ENCODE data around the gene SPOCK1.

SPOCK1 gene

DNA sequence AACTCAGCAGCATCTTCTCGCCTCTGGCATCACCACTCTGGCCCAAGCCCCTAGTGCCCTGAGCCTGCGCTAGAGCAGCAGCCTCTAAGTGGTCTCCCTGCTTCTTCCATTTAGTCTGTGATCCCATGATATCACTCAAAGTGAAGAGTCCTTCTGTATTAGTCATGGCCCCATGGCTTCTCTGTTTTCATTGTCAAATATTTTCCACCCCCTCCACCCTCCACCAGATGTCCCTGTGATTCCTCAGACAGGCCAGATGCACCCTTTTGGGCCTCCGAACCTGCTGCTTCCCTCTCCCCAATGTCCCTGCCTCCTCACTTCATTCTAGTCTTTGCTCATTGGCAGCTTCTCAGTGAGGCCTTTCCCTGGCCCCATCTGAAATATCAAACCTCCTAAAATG lies 299.2 kb downstream of the SPOCK1 start:
- peak; percentile 26 for DNase-seq (ENCODE audit: low read depth, low spot score)

DNA sequence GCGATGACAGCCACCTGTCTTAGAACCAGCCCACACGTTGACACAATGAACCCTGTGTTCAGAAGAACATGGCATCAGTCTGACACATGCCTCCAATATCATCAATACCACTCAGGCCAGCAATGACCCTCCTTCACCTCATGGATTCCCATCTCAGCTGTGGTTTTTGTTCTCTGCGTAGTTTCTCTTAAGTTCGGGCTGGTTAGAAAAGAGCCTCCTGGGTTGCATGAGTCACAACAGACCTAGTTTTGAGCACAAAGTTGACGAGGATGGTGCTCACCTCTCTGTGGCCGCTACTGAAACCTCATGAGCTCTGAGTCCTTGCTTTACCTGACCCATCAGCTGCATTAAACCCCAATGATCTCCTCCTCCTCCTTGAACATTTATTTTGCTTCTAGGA lies 299.9 kb downstream of the SPOCK1 start:
- no peak for DNase-seq (ENCODE audit: low read depth, low spot score)

DNA sequence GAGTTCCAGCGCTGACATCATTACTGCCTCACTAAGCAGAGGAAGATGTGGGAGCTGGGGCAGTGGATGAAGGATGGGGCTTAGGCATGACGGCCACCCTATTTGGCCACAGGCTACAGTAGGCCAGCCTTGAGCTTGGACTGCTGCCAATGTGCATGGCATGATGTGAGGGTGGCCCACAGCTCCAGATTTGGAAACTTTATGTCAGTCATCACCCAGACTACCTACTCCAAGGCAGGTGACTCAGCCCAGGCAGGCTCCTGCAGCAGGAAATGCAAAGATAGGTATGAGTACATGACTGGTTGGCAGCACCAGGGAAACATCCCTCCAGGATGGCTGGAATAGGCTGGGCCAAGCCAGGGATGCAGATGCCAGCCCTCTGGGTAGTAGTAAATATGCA lies 303.6 kb downstream of the SPOCK1 start:
- no peak for DNase-seq (ENCODE audit: low read depth, low spot score)

DNA sequence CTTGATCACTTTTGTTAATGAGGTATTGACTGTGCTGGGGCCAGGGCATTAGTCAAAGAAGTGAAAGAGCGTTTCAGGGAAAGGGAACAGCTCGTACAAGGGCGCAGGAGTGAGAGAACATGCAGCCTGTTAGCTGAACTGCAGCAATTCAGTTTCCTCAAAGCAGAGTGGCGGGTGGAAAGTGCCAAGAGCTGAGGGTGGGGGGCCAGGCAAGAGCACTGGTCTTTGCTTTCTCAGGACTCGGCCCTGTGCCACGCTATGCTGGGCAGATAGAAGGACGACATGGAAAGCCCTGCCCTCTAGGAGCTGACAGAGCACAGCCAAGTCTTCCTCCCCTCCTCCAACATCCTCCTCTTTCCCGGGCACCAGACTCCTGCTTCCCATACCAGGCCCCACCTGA lies 304.8 kb downstream of the SPOCK1 start:
- no peak for DNase-seq (ENCODE audit: low read depth, low spot score)

DNA sequence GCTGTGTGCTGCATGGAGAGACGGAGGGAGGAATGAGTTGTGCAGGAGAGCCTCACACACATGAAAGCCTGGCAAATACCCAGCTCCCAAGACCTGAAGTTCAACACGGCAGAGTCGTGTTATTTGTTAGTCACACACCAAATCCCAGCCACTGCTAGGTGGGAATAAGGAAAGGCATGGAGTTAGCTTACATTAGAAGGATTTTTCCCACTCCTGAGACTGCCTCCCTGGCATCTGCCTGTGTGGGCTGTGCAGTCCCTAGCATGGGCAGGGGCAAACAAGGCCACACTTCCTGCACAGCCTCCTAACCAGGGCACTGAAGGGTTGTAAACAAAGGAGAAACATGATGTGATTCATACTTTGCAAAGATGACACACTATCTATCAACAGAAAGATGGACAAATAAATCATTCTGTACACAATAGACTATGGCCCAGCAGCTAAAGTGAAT lies 306.8 kb downstream of the SPOCK1 start:
- DNase-seq (ENCODE audit: low read depth, low spot score), result no peak

DNA sequence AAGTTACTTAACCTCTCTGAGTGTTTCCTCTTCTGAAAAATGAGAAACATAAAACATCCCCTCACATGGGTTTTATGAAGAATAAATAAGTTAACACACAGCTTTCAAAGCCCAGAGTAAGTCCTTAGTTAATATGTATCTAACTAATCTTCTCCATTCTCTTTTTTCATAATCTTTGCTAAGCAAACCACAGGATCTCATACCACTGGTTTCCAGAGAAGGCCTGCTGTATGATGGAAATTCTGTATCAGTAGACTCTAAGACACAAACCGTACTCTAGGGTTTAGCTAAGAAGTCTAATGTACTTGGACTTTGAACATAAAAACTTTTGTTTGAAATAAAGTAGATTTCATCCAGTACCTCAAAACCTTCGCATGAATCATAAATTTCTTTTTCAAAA lies 307.9 kb downstream of the SPOCK1 start:
- no peak for DNase-seq (ENCODE audit: low read depth, low spot score)

DNA sequence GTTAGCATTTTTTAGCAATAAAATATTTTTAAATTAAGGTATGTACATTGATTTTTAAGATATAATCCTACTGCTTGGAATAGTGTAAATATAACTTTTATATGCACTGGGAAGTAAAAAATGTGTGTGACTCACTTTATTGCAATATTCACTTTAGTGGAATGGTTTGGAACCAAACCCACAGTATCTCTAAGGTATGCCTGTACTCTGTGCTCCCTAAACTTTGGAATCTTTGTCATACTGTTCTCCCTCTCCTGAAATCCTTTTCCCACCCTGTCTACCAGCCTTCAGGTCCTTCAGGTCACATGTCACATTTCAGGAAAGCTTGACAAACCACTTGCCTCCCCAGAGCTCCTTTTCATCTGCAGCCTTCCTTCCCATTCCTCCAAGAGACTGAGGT lies 308.7 kb downstream of the SPOCK1 start:
- no peak for DNase-seq (ENCODE audit: low read depth, low spot score)

DNA sequence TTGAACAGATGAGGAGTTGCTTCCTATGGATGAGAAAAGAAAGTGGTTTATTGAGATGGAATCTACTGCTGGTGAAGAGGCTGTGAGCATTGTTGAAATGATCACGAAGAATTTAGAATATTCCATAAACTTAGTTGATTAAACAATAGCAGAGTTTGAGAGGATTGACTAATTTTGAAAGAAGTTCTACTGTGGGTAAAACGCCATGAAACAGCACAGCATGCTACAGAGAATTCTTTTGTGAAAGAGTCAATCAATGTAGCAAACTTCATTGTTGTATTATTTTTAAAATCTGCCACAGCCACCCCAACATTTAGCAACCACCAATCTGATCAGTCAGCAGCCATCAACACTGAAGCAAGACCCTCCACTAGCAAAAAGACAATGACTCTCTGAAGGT lies 309.1 kb downstream of the SPOCK1 start:
- DNase-seq (ENCODE audit: low read depth, low spot score), result no peak

DNA sequence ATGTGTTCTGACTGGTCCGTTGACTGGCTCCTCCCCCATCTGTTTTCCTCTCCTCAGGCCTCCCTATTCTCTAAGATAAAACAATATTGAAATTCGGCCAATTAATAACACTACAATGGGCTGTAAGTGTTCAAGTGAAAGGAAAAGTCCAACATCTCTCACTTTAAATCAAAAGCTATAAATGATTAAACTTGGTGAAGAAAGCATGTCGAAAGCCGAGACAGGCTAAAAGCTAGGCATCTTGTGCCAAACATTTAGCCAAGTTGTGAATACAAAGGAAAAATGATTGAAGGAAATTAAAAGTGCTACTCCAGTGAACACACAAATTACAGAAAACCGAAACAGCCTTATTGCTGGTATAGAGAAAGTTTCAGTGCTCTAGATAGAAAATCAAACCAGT lies 310.6 kb downstream of the SPOCK1 start:
- DNase-seq (ENCODE audit: low read depth, low spot score), result no peak

DNA sequence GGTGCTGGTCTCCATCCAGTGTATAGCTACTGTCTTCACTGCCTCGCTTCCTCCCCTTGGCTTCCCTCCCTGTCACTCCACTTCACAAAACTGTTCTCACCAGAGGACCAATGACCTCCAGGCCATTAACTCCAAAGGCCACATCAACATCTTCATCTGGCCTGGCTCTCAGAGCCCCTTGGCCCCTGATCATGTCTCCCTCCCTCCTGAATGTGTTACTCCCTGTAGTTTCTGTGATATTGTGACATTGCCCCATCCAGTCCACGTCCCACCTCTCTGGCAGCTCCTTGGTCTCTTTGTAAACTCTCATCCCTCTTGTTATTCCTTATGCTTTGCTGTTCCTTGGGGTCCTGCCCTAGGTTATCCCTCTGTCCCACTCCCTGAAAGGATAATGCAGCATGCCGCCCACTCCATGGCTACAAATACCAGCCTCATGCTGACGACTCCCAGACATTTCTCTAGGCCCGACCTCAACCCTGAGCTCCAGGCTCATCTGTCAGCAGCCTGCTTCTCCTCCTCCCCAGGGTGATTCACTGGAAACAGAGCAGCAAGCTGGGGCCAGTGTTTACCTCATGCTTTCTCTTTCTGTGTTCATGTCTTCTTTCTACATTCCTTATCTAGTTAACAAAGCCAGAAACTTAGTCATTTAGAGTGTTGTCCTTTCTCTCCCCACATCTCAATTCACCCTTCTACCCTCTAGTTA lies 312.2 kb downstream of the SPOCK1 start:
- no peak for DNase-seq (ENCODE audit: low read depth, low spot score)

DNA sequence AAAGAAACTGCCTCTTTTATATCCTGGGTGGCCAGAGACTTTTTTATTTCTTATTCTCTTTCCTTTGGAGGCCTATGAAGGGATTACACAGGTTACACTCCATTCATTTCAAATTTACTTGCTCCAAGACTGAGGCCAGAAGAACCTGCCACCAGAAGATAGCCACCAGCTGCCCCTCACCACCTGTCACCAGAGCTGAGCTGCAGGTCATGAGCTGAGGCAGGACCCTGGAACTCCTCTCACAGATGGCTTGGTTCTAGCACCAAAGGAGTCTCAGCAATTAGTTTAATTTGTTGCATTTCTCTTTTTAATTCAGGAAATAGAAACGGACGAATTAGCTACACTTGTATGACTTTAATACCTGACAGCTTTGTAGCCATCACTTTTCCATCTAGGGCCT lies 313.9 kb downstream of the SPOCK1 start:
- DNase-seq (ENCODE audit: low read depth, low spot score), result no peak

DNA sequence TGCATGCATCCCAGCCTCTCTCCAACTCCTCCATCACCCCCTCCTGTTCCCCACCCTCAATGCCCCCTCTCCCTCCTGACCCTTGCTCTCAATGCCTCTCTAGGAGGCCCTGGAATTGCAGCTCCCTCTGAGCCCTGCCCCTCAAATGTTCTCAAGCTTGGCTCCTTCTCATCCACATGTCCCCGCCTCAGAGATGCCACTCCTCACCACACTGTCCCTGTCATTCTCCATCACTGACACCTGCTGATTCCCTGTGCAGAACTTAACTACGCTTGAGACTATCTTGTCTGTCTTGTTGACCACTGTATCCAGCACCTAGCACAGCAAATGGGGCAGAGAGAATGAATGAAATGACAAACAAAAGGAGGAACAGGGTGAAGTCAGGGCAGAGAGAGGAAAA lies 314.4 kb downstream of the SPOCK1 start:
- DNase-seq (ENCODE audit: low read depth, low spot score), result no peak

DNA sequence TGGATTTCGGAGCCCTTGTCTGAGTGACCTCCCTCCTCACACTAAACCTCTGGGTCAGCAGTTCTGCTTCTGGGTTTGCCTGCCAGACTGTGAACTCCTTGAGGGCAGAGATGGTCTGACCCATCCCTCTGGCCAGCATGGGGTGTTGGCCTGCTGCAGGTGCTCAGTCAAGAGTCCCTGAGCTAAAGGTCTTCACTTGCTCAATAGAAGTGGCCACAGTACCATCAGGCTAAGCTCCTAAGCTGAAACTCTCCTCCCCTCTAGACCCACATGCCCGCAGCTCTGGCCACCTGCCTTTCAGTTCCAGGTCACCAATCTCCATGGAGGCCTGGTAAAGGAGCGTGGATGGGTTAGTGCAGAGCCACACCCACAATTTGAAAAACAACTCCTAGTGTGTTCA lies 316.6 kb downstream of the SPOCK1 start:
- no peak for DNase-seq (ENCODE audit: low read depth, low spot score)

DNA sequence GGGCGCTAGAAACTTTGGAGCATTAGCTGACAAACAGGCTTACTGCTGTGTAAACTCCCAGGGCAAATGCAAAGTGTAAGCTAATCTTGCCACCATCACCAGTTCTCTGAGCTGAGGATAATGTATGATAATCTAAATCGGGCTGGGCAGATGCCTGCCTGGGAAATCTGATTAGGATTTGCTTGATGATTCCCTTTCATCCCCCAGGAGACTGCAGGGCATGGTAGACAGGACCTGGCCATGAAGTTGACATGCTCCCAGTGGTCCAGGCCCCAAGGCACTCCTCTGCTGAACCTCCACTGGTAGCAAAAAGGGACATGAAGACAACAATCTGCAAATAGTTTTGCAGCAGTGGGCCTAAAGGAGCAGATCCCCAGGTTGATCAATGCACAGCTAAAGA lies 317.5 kb downstream of the SPOCK1 start:
- no peak for DNase-seq (ENCODE audit: low read depth, low spot score)

DNA sequence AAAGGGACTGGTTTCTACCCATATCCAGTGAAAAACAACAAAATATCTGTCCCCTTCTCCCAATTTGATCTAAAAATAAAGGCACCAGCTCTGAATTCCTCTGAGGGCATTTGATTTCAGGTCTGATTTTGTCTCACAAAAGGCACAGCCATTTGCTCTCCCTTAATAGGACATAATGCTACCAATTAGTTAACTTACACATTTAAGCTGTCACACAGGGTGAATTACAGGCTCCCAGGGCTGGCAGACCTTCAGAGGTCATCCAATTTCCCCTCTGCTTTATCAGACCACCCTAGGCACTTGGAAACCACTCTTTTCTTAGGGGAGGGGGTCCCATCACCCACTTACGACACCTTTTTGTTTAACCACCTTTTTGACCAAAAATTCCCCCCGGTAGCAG lies 319.9 kb downstream of the SPOCK1 start:
- DNase-seq (ENCODE audit: low read depth, low spot score), result peak; percentile 8

DNA sequence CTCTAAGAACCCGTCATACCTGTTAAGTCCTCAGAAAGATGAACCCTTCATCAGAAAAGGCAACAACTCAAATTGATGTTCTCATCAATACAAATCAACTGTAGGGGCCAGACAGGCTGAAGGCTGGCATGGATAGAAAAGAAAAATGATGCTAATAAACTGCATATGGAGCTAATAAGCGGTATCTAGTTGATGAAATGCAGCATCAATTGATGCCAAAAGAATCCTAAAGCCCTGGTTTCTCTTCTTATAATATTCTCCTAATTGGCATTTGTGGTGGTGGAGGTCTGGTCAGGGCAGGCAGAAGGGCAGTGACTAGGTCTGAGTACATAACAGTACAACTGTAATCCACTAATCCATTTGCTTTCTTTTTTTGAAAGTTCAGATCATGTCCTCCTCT lies 322.5 kb downstream of the SPOCK1 start:
- no peak for DNase-seq (ENCODE audit: low read depth, low spot score)

DNA sequence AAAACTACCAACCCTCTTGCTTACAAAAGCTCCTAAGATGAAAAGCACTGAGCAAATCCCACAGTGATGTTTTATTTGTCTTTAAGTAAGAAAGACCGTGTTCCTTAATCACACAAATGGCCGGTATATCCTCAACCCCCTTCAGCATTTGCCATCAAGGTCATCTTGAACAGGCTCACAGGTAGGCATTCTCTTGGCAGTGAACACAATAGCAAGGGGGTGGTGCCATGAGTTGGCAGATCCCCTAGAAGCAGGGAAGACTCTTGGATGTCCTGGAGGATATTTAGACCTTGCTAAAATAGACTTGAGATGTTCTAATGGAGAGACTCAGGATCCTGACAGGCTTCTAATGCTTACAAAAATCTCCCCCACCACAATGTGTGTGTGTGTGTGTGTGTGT lies 323.0 kb downstream of the SPOCK1 start:
- no peak for DNase-seq (ENCODE audit: low read depth, low spot score)

DNA sequence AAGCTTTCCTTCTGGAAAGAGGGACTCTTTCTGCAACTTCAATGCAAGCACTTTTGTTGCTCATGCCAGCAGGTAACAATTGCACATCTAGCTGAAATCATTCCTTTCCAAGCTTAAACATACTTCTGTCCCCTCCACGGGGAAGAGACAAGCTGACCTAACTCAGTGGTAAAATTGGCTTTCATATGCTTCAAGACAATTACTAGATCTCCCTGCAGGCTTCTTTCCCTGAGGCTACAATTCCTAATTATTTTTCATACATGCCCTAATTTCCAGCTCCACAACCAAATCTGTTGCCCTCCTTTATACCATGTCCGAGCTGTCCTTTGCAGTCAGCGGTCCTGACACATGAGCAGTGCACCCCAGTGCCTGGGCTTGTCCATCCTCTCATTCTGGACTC lies 324.9 kb downstream of the SPOCK1 start:
- DNase-seq (ENCODE audit: low read depth, low spot score), result no peak

DNA sequence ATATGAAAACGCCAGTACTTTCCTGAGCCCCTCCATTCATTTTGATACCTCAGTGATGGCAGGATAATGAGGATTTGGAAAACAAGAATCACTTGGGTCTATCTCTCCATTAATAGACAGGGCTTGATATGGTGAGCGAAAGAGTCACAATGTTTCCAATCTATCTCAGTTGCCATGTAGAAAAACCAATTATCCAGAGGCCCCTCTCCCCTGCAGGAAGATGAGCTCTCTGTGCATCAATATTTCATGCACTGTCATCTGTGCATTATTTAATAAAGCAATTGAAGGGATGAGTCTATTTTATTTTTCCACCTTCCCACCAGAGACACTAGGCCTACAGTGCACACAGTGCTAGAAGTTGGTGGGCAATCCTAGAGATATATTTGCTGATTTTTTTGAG lies 326.9 kb downstream of the SPOCK1 start:
- no peak for DNase-seq (ENCODE audit: low read depth, low spot score)

DNA sequence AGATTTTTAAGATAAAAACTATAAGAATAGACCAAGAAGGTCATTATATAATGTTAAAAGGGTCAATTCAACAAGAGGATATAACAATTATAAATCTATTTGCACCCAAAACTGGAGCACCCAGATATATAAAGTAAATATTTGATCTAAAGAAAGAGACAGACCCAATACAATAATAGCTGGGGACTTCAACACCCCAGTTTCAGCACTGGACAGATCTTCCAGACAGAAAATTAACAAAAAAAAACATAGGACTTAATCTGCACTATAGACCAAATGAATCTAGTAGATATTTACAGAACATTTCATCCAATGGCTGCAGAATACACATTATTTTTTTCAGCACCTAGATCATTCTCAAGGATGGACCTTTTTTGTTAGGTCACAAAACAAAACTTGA lies 331.9 kb downstream of the SPOCK1 start:
- DNase-seq (ENCODE audit: low read depth, low spot score), result no peak

DNA sequence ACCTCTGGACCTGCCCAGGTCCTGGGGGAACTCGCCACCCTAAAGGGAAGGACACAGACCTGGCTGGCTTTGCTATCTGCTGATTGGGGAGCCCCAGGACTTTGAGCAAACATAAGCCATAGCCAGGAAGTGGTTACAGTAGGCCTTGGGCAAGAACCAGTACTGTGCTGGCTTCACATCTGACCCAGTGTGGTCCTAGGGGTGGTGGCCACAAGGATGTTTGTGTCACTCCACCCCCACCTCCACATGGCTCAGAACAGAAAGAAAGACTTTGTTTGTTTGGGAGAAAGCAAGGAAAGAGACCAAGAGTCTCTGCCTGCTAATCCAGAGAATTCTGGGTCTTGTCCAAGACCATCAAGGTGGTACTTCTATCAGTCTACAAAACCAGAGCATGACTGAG lies 334.2 kb downstream of the SPOCK1 start:
- no peak for DNase-seq (ENCODE audit: low read depth, low spot score)

DNA sequence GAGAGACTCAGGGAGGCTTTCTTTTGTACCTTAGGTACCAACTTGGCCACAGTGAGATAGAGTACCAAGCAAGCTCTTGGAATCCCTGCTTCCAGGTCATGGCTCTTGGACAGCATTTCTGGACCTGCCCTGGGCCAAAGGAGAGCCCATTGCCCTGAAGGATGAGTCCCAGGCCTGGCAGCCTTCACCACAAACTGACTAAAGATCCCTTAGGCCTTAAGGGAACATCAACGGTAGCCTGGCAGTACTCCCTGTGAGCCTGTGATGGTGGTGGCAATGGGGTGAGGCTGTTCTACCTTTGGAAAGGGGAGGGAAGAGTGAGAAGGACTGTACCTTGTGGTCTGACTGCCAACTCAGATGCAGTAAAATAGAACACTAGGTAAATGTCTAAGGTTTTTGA lies 334.6 kb downstream of the SPOCK1 start:
- no peak for DNase-seq (ENCODE audit: low read depth, low spot score)

DNA sequence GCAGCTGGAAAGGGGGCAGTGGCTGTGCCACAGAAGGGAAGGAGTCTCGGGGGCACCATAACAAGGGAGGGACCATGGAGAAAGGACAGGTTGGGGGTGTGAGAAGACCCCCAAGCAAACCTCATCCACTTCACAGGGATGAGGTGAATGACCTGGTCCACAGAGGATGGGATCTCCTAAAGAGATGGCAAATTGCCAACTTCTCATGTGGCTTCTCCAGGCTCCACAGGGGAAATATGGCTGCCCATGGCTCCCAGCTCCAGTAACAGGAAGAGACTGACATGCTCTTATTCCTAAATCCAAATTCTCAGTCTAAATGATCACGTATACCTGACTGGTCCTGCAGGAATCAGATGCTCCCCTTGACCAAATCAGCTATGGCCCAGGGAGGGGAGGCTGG lies 340.4 kb downstream of the SPOCK1 start:
- no peak for DNase-seq (ENCODE audit: low read depth, low spot score)

DNA sequence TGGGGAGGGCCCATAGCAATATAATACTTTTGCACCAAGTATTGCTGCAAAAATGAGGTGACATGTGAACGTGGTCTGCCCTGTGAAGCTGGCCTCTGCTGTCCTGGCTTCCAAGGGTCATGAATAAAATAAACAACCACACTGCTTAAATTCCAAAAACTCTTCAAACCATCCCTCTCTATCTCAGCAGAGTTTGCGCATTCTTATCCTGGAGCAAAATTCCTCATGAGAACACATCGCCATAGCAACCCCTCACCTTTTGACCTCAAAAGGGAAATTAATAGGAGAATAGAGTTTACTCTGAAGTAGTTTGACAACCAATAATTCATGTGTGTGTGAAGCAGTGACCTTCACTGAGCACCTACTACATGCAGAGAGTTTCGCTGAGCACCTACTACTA lies 342.9 kb downstream of the SPOCK1 start:
- DNase-seq (ENCODE audit: low read depth, low spot score), result no peak

Measured in ELF-1 (cell line).